HepG2 (cell line): ENCODE results near the gene CLCN1. TPM values are rescaled to one million over a fixed set of nuclear protein-coding genes. Genes with fewer than 3 reads are reported as not detected.
A peak's percentile ranks its signal among the peaks of the same experiment; 100 is the strongest.

Experiments
- ARHGAP35 ChIP-seq: sonication (generic); formaldehyde crosslinking; IDR thresholded peaks from 2 replicates; pipeline ENCODE4 v1.9.0; 2022; ENCODE audit warnings: mild to moderate bottlenecking, inconsistent platforms, moderate library complexity, missing genetic modification reagents, borderline replicate concordance
- CCAR2 ChIP-seq: fragments of 200-400 bp; formaldehyde crosslinking; optimal IDR thresholded peaks from 2 replicates; pipeline ENCODE3; 2018; ENCODE audit warnings: low read depth, mild to moderate bottlenecking, low read length, moderate library complexity
- DRAP1 ChIP-seq: IDR thresholded peaks from 2 replicates; pipeline ENCODE4 v1.6.1; 2016; ENCODE audit warnings: missing genetic modification reagents, missing compliant biosample characterization
- HNF4A ChIP-seq: sonication (generic); formaldehyde crosslinking; IDR thresholded peaks from 2 replicates; pipeline ENCODE4 v1.4.0; 2020; ENCODE audit warnings: missing genetic modification reagents
- MED8 ChIP-seq: sonication (generic); formaldehyde crosslinking; IDR thresholded peaks from 2 replicates; pipeline ENCODE4 v1.8.1; 2023; ENCODE audit warnings: mild to moderate bottlenecking, missing genetic modification reagents; ENCODE audit not compliant: insufficient replicate concordance
- NFE2L2 ChIP-seq: fragments of 150-350 bp; IDR thresholded peaks from 2 replicates; pipeline ENCODE4 v1.6.1; 2014; ENCODE audit warnings: low read length
- NFRKB ChIP-seq: fragments of 450-650 bp; IDR thresholded peaks from 2 replicates; pipeline ENCODE4 v1.6.1; 2017
- RBM39 ChIP-seq: fragments of 200-400 bp; formaldehyde crosslinking; IDR thresholded peaks from one replicate; pipeline ENCODE4 v1.6.1; 2018; ENCODE audit warnings: antibody characterized with exemption, mild to moderate bottlenecking, low read depth, low read length; ENCODE audit not compliant: poor library complexity, severe bottlenecking
- SOX5 ChIP-seq: IDR thresholded peaks from 2 replicates; pipeline ENCODE4 v1.6.1; 2016; ENCODE audit warnings: borderline replicate concordance
- SYNCRIP ChIP-seq: fragments of 200-400 bp; formaldehyde crosslinking; IDR thresholded peaks from 2 replicates; pipeline ENCODE4 v1.6.1; 2018; ENCODE audit warnings: mild to moderate bottlenecking, low read depth, low read length; ENCODE audit not compliant: insufficient read depth
- ZBTB26 ChIP-seq: IDR thresholded peaks from 2 replicates; pipeline ENCODE4 v1.6.1; 2016; ENCODE audit warnings: missing compliant biosample characterization, missing genetic modification reagents, borderline replicate concordance
- ZFP36L2 ChIP-seq: sonication (generic); formaldehyde crosslinking; IDR thresholded peaks from 2 replicates; pipeline ENCODE4 v1.4.0; 2020; ENCODE audit warnings: missing genetic modification reagents
- ZMYM4 ChIP-seq: sonication (generic); formaldehyde crosslinking; IDR thresholded peaks from 2 replicates; pipeline ENCODE4 v1.8.1; 2023; ENCODE audit warnings: mild to moderate bottlenecking, missing genetic modification reagents
- ZNF362 ChIP-seq: sonication (generic); formaldehyde crosslinking; IDR thresholded peaks from 2 replicates; pipeline ENCODE4 v1.4.0; 2020; ENCODE audit warnings: missing genetic modification reagents, mild to moderate bottlenecking, borderline replicate concordance
- ZNF564 ChIP-seq: sonication (generic); formaldehyde crosslinking; IDR thresholded peaks from 2 replicates; pipeline ENCODE4 v1.8.1; 2023; ENCODE audit warnings: mild to moderate bottlenecking, missing genetic modification reagents
- ZNF781 ChIP-seq: sonication (generic); formaldehyde crosslinking; IDR thresholded peaks from 2 replicates; pipeline ENCODE4 v1.5.1; 2020; ENCODE audit warnings: borderline replicate concordance, mild to moderate bottlenecking, missing genetic modification reagents; ENCODE audit errors: not compliant biosample characterization
- polyA plus RNA-seq, 8 experiments: library from polyadenylated mRNA; depleted of rRNA in 3 of 8; stranded (reverse) in 7 of 8; unstranded in 1 of 8; fragments of >200 nt; fragmentation: Illumina TruSeq in 4 of 8; extraction: Trizol in 4 of 8; gene quantifications; 2 replicates each; pipeline versions ENCODE4 v1.2.1 to v1.2.3, GENCODE V29; 2011 to 2016; ENCODE audit warnings: low read depth in 4 of 8, missing spikeins in 1 of 8, mixed read lengths in 1 of 8; ENCODE audit not compliant: insufficient read depth in 1 of 8
- total RNA-seq, 5 experiments: library from RNA; depleted of rRNA; stranded (reverse); fragments of >200 nt; fragmentation: Illumina TruSeq; extraction: Trizol; gene quantifications; 2 replicates each; pipeline ENCODE4 v1.2.3, GENCODE V29; 2016; ENCODE audit warnings: low read depth in 1 of 5
- TF ChIP-seq, protein P1 (sequence below): sonication (generic); formaldehyde crosslinking; IDR thresholded peaks from 2 replicates; pipeline ENCODE4 v1.4.0; 2020; ENCODE audit warnings: missing genetic modification reagents
- TF ChIP-seq, protein P2 (sequence below): sonication (generic); formaldehyde crosslinking; conservative IDR thresholded peaks from 2 replicates; pipeline ENCODE4 v1.4.0; 2020; ENCODE audit warnings: mild to moderate bottlenecking, missing genetic modification reagents, moderate library complexity
- TF ChIP-seq, protein P3 (sequence below): sonication (generic); formaldehyde crosslinking; IDR thresholded peaks from 2 replicates; pipeline ENCODE4 v1.8.0; 2022; ENCODE audit warnings: mild to moderate bottlenecking, missing genetic modification reagents; ENCODE audit not compliant: insufficient replicate concordance

The CLCN1 gene
- total and polyA plus RNA-seq, 2 of the 13 experiments (the other 11 are each of a cell fraction or from before 2014, with no cell fraction given), result 0.01 TPM; not detected in 1

- TF ChIP-seq HNF4A (peak; percentile 89), NFE2L2 (no peak), CCAR2 (no peak), ZNF781 (CRISPR knock-in tag) (no peak), MED8 (CRISPR knock-in tag) (no peak), ARHGAP35 (CRISPR knock-in tag) (no peak), ZNF362 (no peak), SYNCRIP (no peak), ZNF564 (CRISPR knock-in tag) (0 out of 2 replicates have a peak, but pooled peaks have one; percentile 47), RBM39 (no peak), ZFP36L2 (CRISPR knock-in tag) (no peak), ZMYM4 (peak; percentile 59; the same call in 1 of the 2 replicates), SOX5 (CRISPR knock-in tag) (peak; percentile 80), DRAP1 (CRISPR knock-in tag) (peak; percentile 73), NFRKB (no peak), ZBTB26 (CRISPR knock-in tag) (no peak)
- TF ChIP-seq, protein P1, sequence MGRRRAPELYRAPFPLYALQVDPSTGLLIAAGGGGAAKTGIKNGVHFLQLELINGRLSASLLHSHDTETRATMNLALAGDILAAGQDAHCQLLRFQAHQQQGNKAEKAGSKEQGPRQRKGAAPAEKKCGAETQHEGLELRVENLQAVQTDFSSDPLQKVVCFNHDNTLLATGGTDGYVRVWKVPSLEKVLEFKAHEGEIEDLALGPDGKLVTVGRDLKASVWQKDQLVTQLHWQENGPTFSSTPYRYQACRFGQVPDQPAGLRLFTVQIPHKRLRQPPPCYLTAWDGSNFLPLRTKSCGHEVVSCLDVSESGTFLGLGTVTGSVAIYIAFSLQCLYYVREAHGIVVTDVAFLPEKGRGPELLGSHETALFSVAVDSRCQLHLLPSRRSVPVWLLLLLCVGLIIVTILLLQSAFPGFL (CRISPR knock-in tag), result no peak
- TF ChIP-seq, protein P2, sequence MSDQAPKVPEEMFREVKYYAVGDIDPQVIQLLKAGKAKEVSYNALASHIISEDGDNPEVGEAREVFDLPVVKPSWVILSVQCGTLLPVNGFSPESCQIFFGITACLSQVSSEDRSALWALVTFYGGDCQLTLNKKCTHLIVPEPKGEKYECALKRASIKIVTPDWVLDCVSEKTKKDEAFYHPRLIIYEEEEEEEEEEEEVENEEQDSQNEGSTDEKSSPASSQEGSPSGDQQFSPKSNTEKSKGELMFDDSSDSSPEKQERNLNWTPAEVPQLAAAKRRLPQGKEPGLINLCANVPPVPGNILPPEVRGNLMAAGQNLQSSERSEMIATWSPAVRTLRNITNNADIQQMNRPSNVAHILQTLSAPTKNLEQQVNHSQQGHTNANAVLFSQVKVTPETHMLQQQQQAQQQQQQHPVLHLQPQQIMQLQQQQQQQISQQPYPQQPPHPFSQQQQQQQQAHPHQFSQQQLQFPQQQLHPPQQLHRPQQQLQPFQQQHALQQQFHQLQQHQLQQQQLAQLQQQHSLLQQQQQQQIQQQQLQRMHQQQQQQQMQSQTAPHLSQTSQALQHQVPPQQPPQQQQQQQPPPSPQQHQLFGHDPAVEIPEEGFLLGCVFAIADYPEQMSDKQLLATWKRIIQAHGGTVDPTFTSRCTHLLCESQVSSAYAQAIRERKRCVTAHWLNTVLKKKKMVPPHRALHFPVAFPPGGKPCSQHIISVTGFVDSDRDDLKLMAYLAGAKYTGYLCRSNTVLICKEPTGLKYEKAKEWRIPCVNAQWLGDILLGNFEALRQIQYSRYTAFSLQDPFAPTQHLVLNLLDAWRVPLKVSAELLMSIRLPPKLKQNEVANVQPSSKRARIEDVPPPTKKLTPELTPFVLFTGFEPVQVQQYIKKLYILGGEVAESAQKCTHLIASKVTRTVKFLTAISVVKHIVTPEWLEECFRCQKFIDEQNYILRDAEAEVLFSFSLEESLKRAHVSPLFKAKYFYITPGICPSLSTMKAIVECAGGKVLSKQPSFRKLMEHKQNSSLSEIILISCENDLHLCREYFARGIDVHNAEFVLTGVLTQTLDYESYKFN (CRISPR knock-in tag), result peak; percentile 80
- TF ChIP-seq, protein P3, sequence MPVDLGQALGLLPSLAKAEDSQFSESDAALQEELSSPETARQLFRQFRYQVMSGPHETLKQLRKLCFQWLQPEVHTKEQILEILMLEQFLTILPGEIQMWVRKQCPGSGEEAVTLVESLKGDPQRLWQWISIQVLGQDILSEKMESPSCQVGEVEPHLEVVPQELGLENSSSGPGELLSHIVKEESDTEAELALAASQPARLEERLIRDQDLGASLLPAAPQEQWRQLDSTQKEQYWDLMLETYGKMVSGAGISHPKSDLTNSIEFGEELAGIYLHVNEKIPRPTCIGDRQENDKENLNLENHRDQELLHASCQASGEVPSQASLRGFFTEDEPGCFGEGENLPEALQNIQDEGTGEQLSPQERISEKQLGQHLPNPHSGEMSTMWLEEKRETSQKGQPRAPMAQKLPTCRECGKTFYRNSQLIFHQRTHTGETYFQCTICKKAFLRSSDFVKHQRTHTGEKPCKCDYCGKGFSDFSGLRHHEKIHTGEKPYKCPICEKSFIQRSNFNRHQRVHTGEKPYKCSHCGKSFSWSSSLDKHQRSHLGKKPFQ (CRISPR knock-in tag), result no peak
Observed at GRCh38 chr7:143284591-143285469, 31.1 kb upstream of the CLCN1 start, which contains the start of gene TMEM139 (continued).
